Small intestine (tissue), 7 donors: ENCODE results near the gene LRCH1. TPM values are rescaled to one million over a fixed set of nuclear protein-coding genes. Genes with fewer than 3 reads are reported as not detected.

Experiments
- DNase-seq, 2 donors: peaks; one replicate each; pipeline versions ENCODE4 v3.0.0 to v3.0.0-alpha.2; 2013
- FAIRE-seq: peaks from 2 replicates; lab custom pipeline; 2012; peaks lifted over from hg19 to GRCh38; lab: Jason Lieb, UNC
- H3K27ac ChIP-seq, 3 donors: one replicate each; pipeline ENCODE4 v1.5.1; 2013; ENCODE audit warnings: low read length in 2 of 3, mild to moderate bottlenecking in 2 of 3, control low read depth in 1 of 3, inconsistent platforms in 1 of 3, low read depth in 1 of 3, moderate library complexity in 1 of 3
- H3K27me3 ChIP-seq, 3 donors: one replicate each; pipeline ENCODE4 v1.6.1; 2013; ENCODE audit warnings: low read length in 3 of 3, inconsistent platforms in 1 of 3; ENCODE audit not compliant: control insufficient read depth in 3 of 3, insufficient read depth in 3 of 3
- H3K36me3 ChIP-seq, 3 donors: one replicate each; pipeline ENCODE4 v1.6.1; 2013; ENCODE audit warnings: low read length in 3 of 3, inconsistent platforms in 1 of 3, low read depth in 1 of 3, mild to moderate bottlenecking in 1 of 3, moderate library complexity in 1 of 3; ENCODE audit not compliant: control insufficient read depth in 3 of 3, insufficient read depth in 2 of 3
- H3K4me1 ChIP-seq, 3 donors: one replicate each; pipeline ENCODE4 v1.6.1; 2013; ENCODE audit warnings: low read length in 2 of 3, inconsistent platforms in 1 of 3, low read depth in 1 of 3, mild to moderate bottlenecking in 1 of 3, moderate library complexity in 1 of 3; ENCODE audit not compliant: control insufficient read depth in 3 of 3, insufficient read depth in 2 of 3
- H3K4me3 ChIP-seq, 3 donors: one replicate each; pipeline ENCODE4 v1.5.1; 2013; ENCODE audit warnings: low read length in 3 of 3, control low read depth in 1 of 3, inconsistent platforms in 1 of 3, low read depth in 1 of 3, mild to moderate bottlenecking in 1 of 3, moderate library complexity in 1 of 3
- H3K9me3 ChIP-seq, 2 donors: one replicate each; pipeline ENCODE4 v1.6.1; 2013; ENCODE audit warnings: low read depth in 1 of 2, low read length in 1 of 2; ENCODE audit not compliant: control insufficient read depth in 2 of 2, insufficient read depth in 1 of 2
- WGBS, 3 donors: extraction: QIAGEN DNeasy Blood & Tissue Kit; methylation state at CpG; one replicate each; pipeline ENCODE4 v1.1.7; 2013; 5-methylcytosine and 5-hydroxymethylcytosine counted together
- polyA plus RNA-seq, 4 donors: library from polyadenylated mRNA; stranded (reverse) in 3 of 4; unstranded in 1 of 4; fragments of 200-250 nt in 3 of 4; fragments of 120-200 nt in 1 of 4; gene quantifications; one replicate each; pipeline versions ENCODE4 v1.2.1 to v1.2.3, GENCODE V29; 2013
- donor health status: healthy with polysubstance abuse.
- donor health status: control.
- donor health status: control.
- donor health status: Bipolar disorder and iron deficiency.
- donor health status: healthy.

LRCH1 gene
- polyA plus RNA-seq, 4 donors, result 6.9 to 10.9 (median 7.0) TPM

DNA sequence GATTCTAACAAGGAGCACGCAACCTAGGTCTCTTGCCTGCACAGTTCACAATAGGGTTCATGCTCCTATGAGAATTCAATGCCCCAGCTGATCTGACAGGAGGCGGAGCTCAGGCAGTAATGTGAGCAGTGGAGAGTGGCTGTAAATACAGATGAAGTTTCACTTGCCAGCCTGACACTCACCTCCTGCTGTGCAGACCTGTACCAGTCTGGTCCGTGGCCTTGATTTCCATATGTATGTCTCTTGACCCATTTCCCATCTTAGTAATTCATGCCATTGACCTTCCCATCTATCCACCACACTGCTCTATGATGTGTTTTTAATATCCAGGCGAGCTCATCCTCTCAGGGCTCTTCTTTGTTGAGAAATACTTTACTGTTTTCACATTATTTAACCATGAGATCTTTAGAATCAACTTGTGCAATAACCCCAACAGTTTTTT lies 95.2 kb downstream of the LRCH1 start:
- FAIRE-seq, result no peak
- DNase-seq, result peak; percentile 67 to 78
- Histone ChIP-seq H3K9me3 (no peaks in the 10 kb centered on the region), H3K36me3 (peaks cover 0 to 4% (median 0%) of the 10 kb centered on the region in 3 donors), H3K4me3 (no peak overlapping the region), H3K27ac (peak overlapping the region in 1 of 3 donors; percentile 58), H3K27me3 (no peaks in the 10 kb centered on the region), H3K4me1 (peaks cover 0 to 12% (median 4%) of the 10 kb centered on the region in 3 donors)
- 36 to 58% (median 39%) methylated on average over 4 of the region's 4 CpGs for WGBS, 3 donors

GRCh38 chr13:46649816-46650215 lies 96.8 kb downstream of the LRCH1 start:
- H3K9me3 ChIP-seq, result no peaks in the 10 kb centered on the region
- peaks cover 2 to 9% (median 4%) of the 10 kb centered on the region in 3 donors for H3K4me1 ChIP-seq
- no peaks in the 10 kb centered on the region for H3K27me3 ChIP-seq
- no peak for FAIRE-seq
- 85 to 97% (median 87%) methylated on average over 1 of the region's 1 CpG for WGBS, 3 donors
- no peak overlapping the region for H3K4me3 ChIP-seq
- H3K36me3 ChIP-seq, result peaks cover 0 to 4% (median 0%) of the 10 kb centered on the region in 3 donors
- no peak for DNase-seq
- H3K27ac ChIP-seq, result no peak overlapping the region

DNA sequence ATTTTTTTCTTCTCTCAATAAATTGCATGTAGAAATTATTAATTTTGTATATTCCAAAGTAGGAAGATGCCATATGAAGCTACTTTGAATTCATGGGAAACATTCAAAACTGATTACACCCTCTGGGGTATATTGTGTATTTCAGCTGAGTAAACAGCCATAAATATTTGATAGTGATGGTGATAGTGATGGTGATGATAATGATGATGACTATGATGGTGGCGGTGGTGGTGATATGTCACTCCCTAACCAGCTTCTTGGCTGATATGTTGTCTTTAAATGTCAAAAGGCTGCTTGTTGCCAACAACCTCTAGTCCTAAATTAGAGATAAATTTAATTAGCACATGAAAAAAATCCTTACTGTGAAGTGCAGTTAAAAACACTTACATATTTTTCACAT lies 102.0 kb downstream of the LRCH1 start:
- FAIRE-seq (no peak), DNase-seq (no peak)
- Histone ChIP-seq H3K9me3 (no peaks in the 10 kb centered on the region), H3K4me1 (peaks cover 2 to 8% (median 3%) of the 10 kb centered on the region in 3 donors), H3K27ac (no peak overlapping the region), H3K4me3 (no peak overlapping the region), H3K36me3 (peaks cover 0 to 4% (median 0%) of the 10 kb centered on the region in 3 donors), H3K27me3 (no peaks in the 10 kb centered on the region)
- WGBS, 3 donors, result 15 to 50% (median 25%) methylated on average over 1 of the region's 1 CpG

- no peaks in the 10 kb centered on the region for H3K9me3 ChIP-seq
- FAIRE-seq, result no peak
- no peak overlapping the region for H3K4me3 ChIP-seq
- H3K27ac ChIP-seq, result peak overlapping the region; percentile 8 to 78 (median 20)
- peak in 1 of 2 donors; percentile 60 for DNase-seq
- no peaks in the 10 kb centered on the region for H3K27me3 ChIP-seq
- WGBS, 3 donors, result 15 to 28% (median 24%) methylated on average over 8 of the region's 8 CpGs
- H3K4me1 ChIP-seq, result peaks cover 2 to 8% (median 4%) of the 10 kb centered on the region in 3 donors
- H3K36me3 ChIP-seq, result peaks cover 0 to 4% (median 0%) of the 10 kb centered on the region in 3 donors
These were observed 102.6 kb downstream of the LRCH1 start for GRCh38 chr13:46655377-46656180.

- Histone ChIP-seq H3K4me3 (no peak overlapping the region), H3K4me1 (peaks cover 2 to 15% (median 8%) of the 10 kb centered on the region in 3 donors), H3K9me3 (no peaks in the 10 kb centered on the region), H3K36me3 (no peaks in the 10 kb centered on the region), H3K27ac (no peak overlapping the region), H3K27me3 (no peaks in the 10 kb centered on the region)
- FAIRE-seq, result no peak
- DNase-seq, result no peak
These were observed 103.8 kb downstream of the LRCH1 start for GRCh38 chr13:46656786-46657185.

DNA sequence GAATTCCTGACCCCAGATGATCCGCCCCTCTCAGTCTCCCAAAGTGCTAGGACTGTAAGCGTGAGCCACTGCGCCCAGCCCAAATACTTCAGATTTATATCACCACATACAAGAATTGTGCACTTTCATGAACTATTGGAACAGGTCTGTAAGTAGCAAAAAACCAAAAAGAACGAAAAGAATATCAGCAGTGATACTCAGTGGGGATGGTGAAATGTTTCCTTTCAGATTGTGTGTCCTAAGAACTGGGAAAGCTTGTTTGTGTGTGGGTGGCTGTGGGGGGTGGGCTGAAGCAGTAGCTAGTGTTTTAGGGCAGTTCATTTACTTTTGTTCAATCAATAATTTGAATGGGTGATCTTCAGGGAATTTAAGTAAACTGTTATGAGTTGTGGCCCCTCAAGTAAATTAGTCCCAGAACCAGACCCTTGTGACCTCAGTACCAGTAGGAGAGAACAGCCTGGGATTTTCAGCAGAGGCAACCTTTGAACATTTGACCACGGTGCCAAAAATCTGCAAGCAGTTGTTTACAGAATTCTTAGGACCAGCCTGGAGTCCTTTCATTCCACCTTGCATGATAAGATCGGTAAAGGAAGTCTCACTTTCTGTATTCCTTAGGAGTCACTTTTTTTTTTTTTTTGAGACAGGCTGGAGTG lies 106.6 kb downstream of the LRCH1 start:
- H3K36me3 ChIP-seq, result no peaks in the 10 kb centered on the region
- no peak overlapping the region for H3K4me3 ChIP-seq
- peaks cover 5 to 36% (median 13%) of the 10 kb centered on the region in 3 donors for H3K4me1 ChIP-seq
- FAIRE-seq (no peak), DNase-seq (peak; percentile 64 to 90)
- peak overlapping the region in 2 of 3 donors; percentile 58 to 86 for H3K27ac ChIP-seq
- H3K27me3 ChIP-seq, result no peaks in the 10 kb centered on the region
- WGBS, 3 donors, result 52 to 73% (median 66%) methylated on average over 6 of the region's 6 CpGs
- H3K9me3 ChIP-seq, result no peaks in the 10 kb centered on the region

DNA sequence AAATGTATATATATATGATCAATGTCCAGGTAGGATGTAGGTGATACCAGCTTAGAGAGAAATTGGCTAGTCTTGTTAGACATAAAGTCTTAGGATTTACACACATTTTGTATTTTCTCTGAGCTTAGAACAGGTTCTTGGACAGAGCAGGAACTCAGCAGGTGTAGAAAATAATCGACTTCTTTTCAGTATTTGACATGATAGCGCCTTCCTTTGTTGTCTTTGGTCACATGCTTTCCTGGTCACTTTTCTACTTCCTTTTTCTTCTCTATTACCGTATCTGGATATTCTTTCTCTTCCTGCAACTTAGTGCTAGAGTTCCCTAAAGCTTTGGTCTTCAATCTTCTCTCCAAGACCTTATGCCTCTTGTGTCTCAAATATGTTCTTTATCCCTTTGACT lies 107.4 kb downstream of the LRCH1 start:
- peak in 1 of 2 donors; percentile 53 for DNase-seq
- WGBS, 3 donors, result 18 to 56% (median 48%) methylated on average over 3 of the region's 3 CpGs
- H3K4me3 ChIP-seq, result no peak overlapping the region
- H3K27ac ChIP-seq, result peak overlapping the region; percentile 41 to 86 (median 61)
- no peak for FAIRE-seq
- no peaks in the 10 kb centered on the region for H3K9me3 ChIP-seq
- no peaks in the 10 kb centered on the region for H3K27me3 ChIP-seq
- H3K36me3 ChIP-seq, result no peaks in the 10 kb centered on the region
- peaks cover 5 to 42% (median 14%) of the 10 kb centered on the region in 3 donors for H3K4me1 ChIP-seq

DNA sequence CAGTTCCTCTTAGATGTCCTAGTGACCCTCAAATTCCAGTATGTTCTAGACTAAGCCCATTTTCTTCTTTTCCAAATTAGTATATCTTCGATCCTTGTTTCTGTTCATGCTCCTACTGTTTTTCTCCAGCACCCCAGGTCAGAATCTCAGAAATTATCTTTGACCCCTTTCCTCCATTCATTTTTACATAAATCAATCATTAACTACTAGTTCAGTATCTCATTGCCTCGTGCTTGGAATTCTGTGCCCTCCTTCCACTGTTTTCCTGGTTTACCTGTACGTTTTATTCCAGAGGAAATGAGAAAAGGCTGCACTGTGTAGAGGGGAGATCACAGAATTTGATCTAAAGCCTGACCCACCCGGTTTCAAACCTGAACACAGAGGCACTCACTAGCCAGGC lies 107.9 kb downstream of the LRCH1 start:
- H3K36me3 ChIP-seq, result no peaks in the 10 kb centered on the region
- FAIRE-seq, result no peak

More for the DNA sequence above, 107.9 kb downstream of the LRCH1 start:
- peak; percentile 60 to 68 for DNase-seq
- Histone ChIP-seq H3K4me3 (no peak overlapping the region), H3K9me3 (no peaks in the 10 kb centered on the region), H3K27me3 (no peaks in the 10 kb centered on the region), H3K4me1 (peaks cover 9 to 47% (median 15%) of the 10 kb centered on the region in 3 donors), H3K27ac (peak overlapping the region; percentile 41 to 86 (median 61))
- 9 to 57% (median 44%) methylated on average over 4 of the region's 4 CpGs for WGBS, 3 donors
